Liver (tissue), 9 donors: ENCODE data around the gene HSP90AA1. TPM values are rescaled to one million over a fixed set of nuclear protein-coding genes. Genes with fewer than 3 reads are reported as not detected.

Experiments
- DNase-seq: peaks from one replicate; pipeline ENCODE4 v3.0.0-alpha.2; 2017; ENCODE audit warnings: low spot score
- H3K27ac ChIP-seq, 2 donors: one replicate each; pipeline ENCODE4 v1.7.0; 2013; ENCODE audit warnings: inconsistent platforms in 2 of 2, low read length in 2 of 2, control low read depth in 1 of 2, low read depth in 1 of 2, mild to moderate bottlenecking in 1 of 2
- H3K27me3 ChIP-seq, 4 donors: one replicate each; pipeline versions ENCODE4 v1.6.1 to v1.7.0; 2013; ENCODE audit warnings: low read length in 3 of 4, inconsistent platforms in 1 of 4, mild to moderate bottlenecking in 1 of 4, moderate library complexity in 1 of 4; ENCODE audit not compliant: control insufficient read depth in 4 of 4, insufficient read depth in 4 of 4
- H3K36me3 ChIP-seq, 4 donors: one replicate each; pipeline versions ENCODE4 v1.6.1 to v1.7.0; 2013; ENCODE audit warnings: low read length in 3 of 4, mild to moderate bottlenecking in 3 of 4, low read depth in 1 of 4, moderate library complexity in 1 of 4; ENCODE audit not compliant: control insufficient read depth in 4 of 4, insufficient read depth in 3 of 4
- H3K4me1 ChIP-seq, 4 donors: one replicate each; pipeline versions ENCODE4 v1.6.1 to v1.7.0; 2013; ENCODE audit warnings: low read length in 3 of 4, mild to moderate bottlenecking in 3 of 4, moderate library complexity in 1 of 4; ENCODE audit not compliant: control insufficient read depth in 4 of 4, insufficient read depth in 4 of 4
- H3K4me3 ChIP-seq, 3 donors: one replicate each; pipeline versions ENCODE4 v1.6.1 to v1.7.0; 2013; ENCODE audit warnings: low read length in 3 of 3, control low read depth in 1 of 3, low read depth in 1 of 3, mild to moderate bottlenecking in 1 of 3
- H3K9ac ChIP-seq, 2 donors: one replicate each; pipeline ENCODE4 v1.7.0; 2013; ENCODE audit warnings: low read length in 2 of 2, mild to moderate bottlenecking in 2 of 2, moderate library complexity in 2 of 2, control low read depth in 1 of 2, low read depth in 1 of 2
- H3K9me3 ChIP-seq, 4 donors: one replicate each; pipeline versions ENCODE4 v1.6.1 to v1.7.0; 2013; ENCODE audit warnings: low read length in 3 of 4; ENCODE audit not compliant: control insufficient read depth in 4 of 4
- ATF3 ChIP-seq: IDR thresholded peaks from 2 replicates; pipeline ENCODE4 v1.6.1; 2016; ENCODE audit warnings: antibody characterized with exemption
- CTCF ChIP-seq: fragments of 150-350 bp; IDR thresholded peaks from 2 replicates; pipeline ENCODE4 v1.5.1; 2017; ENCODE audit warnings: improper control_type of control experiment, low read depth, low read length; ENCODE audit not compliant: missing input control
- EGR1 ChIP-seq, 2 donors: IDR thresholded peaks; 2 replicates each; pipeline ENCODE4 v1.6.1; 2016 to 2018; ENCODE audit warnings: antibody characterized with exemption in 2 of 2, low read depth in 2 of 2
- FOXA2 ChIP-seq: IDR thresholded peaks from 2 replicates; pipeline ENCODE4 v1.6.1; 2016; ENCODE audit warnings: antibody characterized with exemption
- GABPA ChIP-seq, 2 donors: IDR thresholded peaks in 1 of 2; conservative IDR thresholded peaks in 1 of 2; 2 replicates each; pipeline ENCODE4 v1.6.1; 2016; ENCODE audit warnings: antibody characterized with exemption in 2 of 2, mild to moderate bottlenecking in 1 of 2, moderate library complexity in 1 of 2
- HNF4A ChIP-seq, 2 donors: conservative IDR thresholded peaks; 2 replicates each; pipeline ENCODE4 v1.6.1; 2016; ENCODE audit warnings: antibody characterized with exemption in 2 of 2, mild to moderate bottlenecking in 2 of 2
- HNF4G ChIP-seq: IDR thresholded peaks from 2 replicates; pipeline ENCODE4 v1.6.1; 2016; ENCODE audit warnings: antibody characterized with exemption
- JUND ChIP-seq, 2 donors: IDR thresholded peaks; 2 replicates each; pipeline ENCODE4 v1.6.1; 2016; ENCODE audit warnings: antibody characterized with exemption in 2 of 2
- NR2F2 ChIP-seq: IDR thresholded peaks from 2 replicates; pipeline ENCODE4 v1.6.1; 2016; ENCODE audit warnings: antibody characterized with exemption
- RAD21 ChIP-seq, 2 donors: IDR thresholded peaks; 2 replicates each; pipeline ENCODE4 v1.6.1; 2016; ENCODE audit warnings: antibody characterized with exemption in 2 of 2, mild to moderate bottlenecking in 2 of 2
- REST ChIP-seq: IDR thresholded peaks from 2 replicates; pipeline ENCODE4 v1.6.1; 2016; ENCODE audit warnings: antibody characterized with exemption, mild to moderate bottlenecking
- RXRA ChIP-seq, 2 donors: IDR thresholded peaks; 2 replicates each; pipeline ENCODE4 v1.6.1; 2017 to 2018; ENCODE audit warnings: antibody characterized with exemption in 2 of 2, mild to moderate bottlenecking in 1 of 2
- SP1 ChIP-seq: IDR thresholded peaks from 2 replicates; pipeline ENCODE4 v1.6.1; 2018; ENCODE audit warnings: antibody characterized with exemption, mild to moderate bottlenecking
- TAF1 ChIP-seq: conservative IDR thresholded peaks from 2 replicates; pipeline ENCODE4 v1.6.1; 2016; ENCODE audit warnings: antibody characterized with exemption, mild to moderate bottlenecking
- YY1 ChIP-seq: IDR thresholded peaks from 2 replicates; pipeline ENCODE4 v1.6.1; 2016; ENCODE audit warnings: antibody characterized with exemption, mild to moderate bottlenecking
- ZBTB33 ChIP-seq: IDR thresholded peaks from 2 replicates; pipeline ENCODE4 v1.6.1; 2016; ENCODE audit warnings: antibody characterized with exemption
- WGBS: extraction: QIAGEN DNeasy Blood & Tissue Kit; methylation state at CpG from one replicate; pipeline ENCODE4 v1.1.7; 2013; 5-methylcytosine and 5-hydroxymethylcytosine counted together
- polyA plus RNA-seq, 2 donors: library from polyadenylated mRNA; stranded (reverse) in 1 of 2; unstranded in 1 of 2; fragments of 200-250 nt in 1 of 2; fragments of >200 nt in 1 of 2; fragmentation: Nextera tagmentation in 1 of 2; extraction: Ambion mirVana in 1 of 2; gene quantifications; one replicate each; pipeline versions ENCODE4 v1.2.1 to v1.2.3, GENCODE V29; 2013 to 2015
- total RNA-seq, 2 donors: library from RNA; depleted of rRNA; stranded (reverse); fragments of >200 nt; gene quantifications; one replicate each; pipeline ENCODE4 v1.2.3, GENCODE V29; 2014
- donor health status: healthy.
- donor health status: healthy.
- donor health status: healthy.
- donor health status: healthy.
- donor health status: healthy.

HSP90AA1 gene
- total and polyA plus RNA-seq, 4 donors, result 174 to 386 (median 287) TPM

- TF ChIP-seq REST (no peak), JUND (IDR thresholded peaks at IDR 0.05) (no peak), RXRA (IDR thresholded peaks at IDR 0.05) (no peak), CTCF (no peak), RAD21 (IDR thresholded peaks at IDR 0.05) (no peak), TAF1 (no peak)
Measured at GRCh38 chr14:102092806-102093205, 6.0 kb upstream of the HSP90AA1 start (continued).

- H3K9ac ChIP-seq, result no peak overlapping the region
- 94% methylated on average over 3 of the region's 3 CpGs for WGBS
- H3K4me1 ChIP-seq, result peaks cover 0 to 10% (median 4%) of the 10 kb centered on the region in 4 donors
- H3K9me3 ChIP-seq, result no peaks in the 10 kb centered on the region
- no peak for TF ChIP-seq TAF1
- no peak for TF ChIP-seq ZBTB33
- TF ChIP-seq SP1, result no peak
- no peak for TF ChIP-seq FOXA2
- TF ChIP-seq ATF3, result no peak
- TF ChIP-seq RXRA (IDR thresholded peaks at IDR 0.05), result no peak
- no peak for TF ChIP-seq NR2F2
- TF ChIP-seq YY1, result no peak
- no peak for TF ChIP-seq GABPA (IDR thresholded peaks at IDR 0.05 in 1 of 2, conservative IDR thresholded peaks at IDR 0.05 in 1 of 2)
- no peak for TF ChIP-seq CTCF
- no peak for TF ChIP-seq EGR1 (IDR thresholded peaks at IDR 0.05; ENCODE audit: low read depth in 2 of 2)
- TF ChIP-seq HNF4G, result no peak
- no peak for TF ChIP-seq JUND (IDR thresholded peaks at IDR 0.05)
- no peak for TF ChIP-seq HNF4A (conservative IDR thresholded peaks at IDR 0.05)
- no peak overlapping the region for H3K27ac ChIP-seq
- DNase-seq, result no peak
- no peak overlapping the region for H3K4me3 ChIP-seq
- H3K27me3 ChIP-seq, result no peaks in the 10 kb centered on the region
- no peaks in the 10 kb centered on the region for H3K36me3 ChIP-seq
Measured at GRCh38 chr14:102090713-102091112, 3.9 kb upstream of the HSP90AA1 start.
